Rectal smooth muscle tissue (tissue), 1 donor: ENCODE results near the gene SLC7A10.

Experiments used
- H3K27ac ChIP-seq: one replicate; pipeline ENCODE4 v1.7.0; 2013; ENCODE audit warnings: low read depth, low read length, inconsistent platforms
- H3K27me3 ChIP-seq: one replicate; pipeline ENCODE4 v1.7.0; 2013; ENCODE audit warnings: low read length; ENCODE audit not compliant: control insufficient read depth, insufficient read depth
- H3K36me3 ChIP-seq: one replicate; pipeline ENCODE4 v1.7.0; 2013; ENCODE audit warnings: low read length; ENCODE audit not compliant: control insufficient read depth, insufficient read depth
- H3K4me1 ChIP-seq: one replicate; pipeline ENCODE4 v1.7.0; 2013; ENCODE audit warnings: low read length; ENCODE audit not compliant: control insufficient read depth, insufficient read depth
- H3K4me3 ChIP-seq: one replicate; pipeline ENCODE4 v1.7.0; 2013; ENCODE audit warnings: low read length
- H3K9ac ChIP-seq: one replicate; pipeline ENCODE4 v1.7.0; 2013; ENCODE audit warnings: low read length

Gene SLC7A10

GRCh38 chr19:33225458-33225926 is at the start of gene SLC7A10:
SLC7A10 (minus strand) TSS chr19:33225850; CDS start chr19:33225703, 147 bp downstream.
- Histone ChIP-seq H3K9ac (no peak within 1 kb of the TSS), H3K4me1 (no peaks in the 10 kb centered on the region), H3K27ac (no peak within 1 kb of the TSS)

GRCh38 chr19:33274663-33275558 is 49.3 kb upstream of the SLC7A10 start:
- peaks cover 2% of the 10 kb centered on the region for H3K27me3 ChIP-seq
- H3K27ac ChIP-seq, result no peak overlapping the region
- H3K9ac ChIP-seq, result no peak overlapping the region
- H3K36me3 ChIP-seq, result no peaks in the 10 kb centered on the region
- no peaks in the 10 kb centered on the region for H3K4me1 ChIP-seq
- H3K4me3 ChIP-seq, result no peak overlapping the region

More at GRCh38 chr19:33225458-33225926, at the start of gene SLC7A10:
- Histone ChIP-seq H3K4me3 (no peak within 1 kb of the TSS), H3K36me3 (no peaks in the 10 kb centered on the region), H3K27me3 (peaks cover 30% of the 10 kb centered on the region)

- H3K4me3 ChIP-seq, result no peak overlapping the region
- peaks cover 2% of the 10 kb centered on the region for H3K27me3 ChIP-seq
- H3K4me1 ChIP-seq, result no peaks in the 10 kb centered on the region
- no peak overlapping the region for H3K27ac ChIP-seq
- no peaks in the 10 kb centered on the region for H3K36me3 ChIP-seq
- no peak overlapping the region for H3K9ac ChIP-seq
Observed at GRCh38 chr19:33273881-33274662, 48.4 kb upstream of the SLC7A10 start.

- Histone ChIP-seq H3K4me3 (no peak overlapping the region), H3K4me1 (no peaks in the 10 kb centered on the region), H3K27me3 (peaks cover 2% of the 10 kb centered on the region), H3K9ac (no peak overlapping the region), H3K27ac (no peak overlapping the region), H3K36me3 (no peaks in the 10 kb centered on the region)
Observed at GRCh38 chr19:33273065-33273736, 47.6 kb upstream of the SLC7A10 start.

- H3K36me3 ChIP-seq, result no peaks in the 10 kb centered on the region
- H3K27me3 ChIP-seq, result no peaks in the 10 kb centered on the region
- no peak overlapping the region for H3K27ac ChIP-seq
- no peak overlapping the region for H3K9ac ChIP-seq
- no peaks in the 10 kb centered on the region for H3K4me1 ChIP-seq
- no peak overlapping the region for H3K4me3 ChIP-seq
Observed at GRCh38 chr19:33271246-33272021, 45.8 kb upstream of the SLC7A10 start.

GRCh38 chr19:33270769-33271168 is 45.1 kb upstream of the SLC7A10 start:
- no peaks in the 10 kb centered on the region for H3K36me3 ChIP-seq
- H3K9ac ChIP-seq, result no peak overlapping the region
- no peaks in the 10 kb centered on the region for H3K27me3 ChIP-seq
- no peaks in the 10 kb centered on the region for H3K4me1 ChIP-seq
- no peak overlapping the region for H3K4me3 ChIP-seq
- H3K27ac ChIP-seq, result no peak overlapping the region

GRCh38 chr19:33269016-33269415 is 43.4 kb upstream of the SLC7A10 start:
- H3K4me1 ChIP-seq, result no peaks in the 10 kb centered on the region
- no peak overlapping the region for H3K9ac ChIP-seq
- H3K27me3 ChIP-seq, result no peaks in the 10 kb centered on the region
- no peak overlapping the region for H3K27ac ChIP-seq
- no peak overlapping the region for H3K4me3 ChIP-seq
- H3K36me3 ChIP-seq, result no peaks in the 10 kb centered on the region

GRCh38 chr19:33268162-33268991 is 42.7 kb upstream of the SLC7A10 start:
- Histone ChIP-seq H3K27ac (no peak overlapping the region), H3K4me3 (no peak overlapping the region), H3K9ac (no peak overlapping the region)

GRCh38 chr19:33267706-33268105 is 42.1 kb upstream of the SLC7A10 start:
- H3K4me3 ChIP-seq, result no peak overlapping the region
- no peak overlapping the region for H3K27ac ChIP-seq
- H3K36me3 ChIP-seq, result no peaks in the 10 kb centered on the region
- H3K9ac ChIP-seq, result no peak overlapping the region
- H3K4me1 ChIP-seq, result no peaks in the 10 kb centered on the region
- H3K27me3 ChIP-seq, result no peaks in the 10 kb centered on the region

More at GRCh38 chr19:33268162-33268991, 42.7 kb upstream of the SLC7A10 start:
- Histone ChIP-seq H3K4me1 (no peaks in the 10 kb centered on the region), H3K36me3 (no peaks in the 10 kb centered on the region), H3K27me3 (no peaks in the 10 kb centered on the region)

- Histone ChIP-seq H3K4me1 (no peaks in the 10 kb centered on the region), H3K27ac (no peak overlapping the region), H3K9ac (no peak overlapping the region), H3K36me3 (no peaks in the 10 kb centered on the region), H3K4me3 (no peak overlapping the region), H3K27me3 (no peaks in the 10 kb centered on the region)
Observed at GRCh38 chr19:33266974-33267484, 41.4 kb upstream of the SLC7A10 start.

- Histone ChIP-seq H3K27me3 (peaks cover 2% of the 10 kb centered on the region), H3K9ac (no peak overlapping the region), H3K4me3 (no peak overlapping the region), H3K4me1 (no peaks in the 10 kb centered on the region), H3K36me3 (no peaks in the 10 kb centered on the region), H3K27ac (no peak overlapping the region)
Observed at GRCh38 chr19:33264881-33265445, 39.3 kb upstream of the SLC7A10 start.
